Lower leg skin (tissue), 3 donors: ENCODE measurements around the gene ABI1.

Experiments used
- POLR2A ChIP-seq, 2 donors: fragments of 450-650 bp; IDR thresholded peaks; one replicate each; pipeline ENCODE4 v1.6.1; 2016 to 2017; ENCODE audit warnings: antibody characterized with exemption in 2 of 2, mild to moderate bottlenecking in 1 of 2, moderate library complexity in 1 of 2
- TF ChIP-seq, protein P1 (sequence below), 3 donors: fragments of 450-650 bp; IDR thresholded peaks; one replicate each; pipeline ENCODE4 v1.5.1; 2016; ENCODE audit warnings: antibody characterized with exemption in 3 of 3, mild to moderate bottlenecking in 3 of 3, moderate library complexity in 2 of 3

DNA sequence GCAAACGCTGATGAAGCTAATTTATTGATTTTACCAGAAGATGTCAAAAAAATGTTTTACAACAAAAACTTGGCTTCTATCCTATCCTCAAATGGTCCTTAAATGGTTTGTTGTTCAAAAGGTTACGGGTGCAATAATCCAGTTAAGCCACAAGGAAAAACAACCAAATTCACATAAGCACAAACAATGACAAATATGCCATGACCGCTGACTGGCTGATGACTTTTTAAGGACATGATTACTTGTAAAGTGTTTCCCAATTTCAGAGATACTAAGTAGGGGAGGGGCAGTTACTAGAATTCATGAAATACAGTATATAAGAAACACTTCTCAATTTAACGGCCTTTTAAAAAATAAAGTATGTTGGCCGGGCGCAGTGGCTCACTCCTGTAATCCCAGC is 28.8 kb downstream of the ABI1 start:
- no peak for TF ChIP-seq POLR2A (IDR thresholded peaks at IDR 0.05)
- TF ChIP-seq, protein P1, sequence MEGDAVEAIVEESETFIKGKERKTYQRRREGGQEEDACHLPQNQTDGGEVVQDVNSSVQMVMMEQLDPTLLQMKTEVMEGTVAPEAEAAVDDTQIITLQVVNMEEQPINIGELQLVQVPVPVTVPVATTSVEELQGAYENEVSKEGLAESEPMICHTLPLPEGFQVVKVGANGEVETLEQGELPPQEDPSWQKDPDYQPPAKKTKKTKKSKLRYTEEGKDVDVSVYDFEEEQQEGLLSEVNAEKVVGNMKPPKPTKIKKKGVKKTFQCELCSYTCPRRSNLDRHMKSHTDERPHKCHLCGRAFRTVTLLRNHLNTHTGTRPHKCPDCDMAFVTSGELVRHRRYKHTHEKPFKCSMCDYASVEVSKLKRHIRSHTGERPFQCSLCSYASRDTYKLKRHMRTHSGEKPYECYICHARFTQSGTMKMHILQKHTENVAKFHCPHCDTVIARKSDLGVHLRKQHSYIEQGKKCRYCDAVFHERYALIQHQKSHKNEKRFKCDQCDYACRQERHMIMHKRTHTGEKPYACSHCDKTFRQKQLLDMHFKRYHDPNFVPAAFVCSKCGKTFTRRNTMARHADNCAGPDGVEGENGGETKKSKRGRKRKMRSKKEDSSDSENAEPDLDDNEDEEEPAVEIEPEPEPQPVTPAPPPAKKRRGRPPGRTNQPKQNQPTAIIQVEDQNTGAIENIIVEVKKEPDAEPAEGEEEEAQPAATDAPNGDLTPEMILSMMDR (IDR thresholded peaks at IDR 0.05) = no peak
